ENCODE data around the gene FMOD.

DNA sequence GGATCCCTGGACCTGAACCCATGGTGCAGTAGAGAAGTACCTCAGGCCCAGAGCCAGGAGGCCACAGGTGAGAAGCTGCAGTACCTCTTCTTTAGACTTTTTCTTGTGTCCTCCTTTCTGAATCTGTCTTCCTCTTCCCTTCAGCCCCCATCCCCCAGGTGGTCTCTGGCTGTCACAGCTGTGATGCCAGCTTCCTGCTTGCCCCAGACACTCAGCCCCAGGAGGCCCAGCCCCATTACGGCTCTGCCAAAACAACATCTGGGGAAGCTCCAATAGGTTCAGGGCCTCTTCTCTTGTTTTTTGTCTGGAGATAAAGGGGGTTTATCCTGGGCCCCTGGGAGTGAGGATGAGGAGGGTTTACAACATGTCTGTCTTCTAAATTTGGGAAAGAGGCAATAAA, 55.1 kb downstream of the FMOD start:
- TF ChIP-seq, protein P1, sequence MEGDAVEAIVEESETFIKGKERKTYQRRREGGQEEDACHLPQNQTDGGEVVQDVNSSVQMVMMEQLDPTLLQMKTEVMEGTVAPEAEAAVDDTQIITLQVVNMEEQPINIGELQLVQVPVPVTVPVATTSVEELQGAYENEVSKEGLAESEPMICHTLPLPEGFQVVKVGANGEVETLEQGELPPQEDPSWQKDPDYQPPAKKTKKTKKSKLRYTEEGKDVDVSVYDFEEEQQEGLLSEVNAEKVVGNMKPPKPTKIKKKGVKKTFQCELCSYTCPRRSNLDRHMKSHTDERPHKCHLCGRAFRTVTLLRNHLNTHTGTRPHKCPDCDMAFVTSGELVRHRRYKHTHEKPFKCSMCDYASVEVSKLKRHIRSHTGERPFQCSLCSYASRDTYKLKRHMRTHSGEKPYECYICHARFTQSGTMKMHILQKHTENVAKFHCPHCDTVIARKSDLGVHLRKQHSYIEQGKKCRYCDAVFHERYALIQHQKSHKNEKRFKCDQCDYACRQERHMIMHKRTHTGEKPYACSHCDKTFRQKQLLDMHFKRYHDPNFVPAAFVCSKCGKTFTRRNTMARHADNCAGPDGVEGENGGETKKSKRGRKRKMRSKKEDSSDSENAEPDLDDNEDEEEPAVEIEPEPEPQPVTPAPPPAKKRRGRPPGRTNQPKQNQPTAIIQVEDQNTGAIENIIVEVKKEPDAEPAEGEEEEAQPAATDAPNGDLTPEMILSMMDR (conservative IDR thresholded peaks at IDR 0.05 in 1 of 2, IDR thresholded peaks at IDR 0.05 in 1 of 2; ENCODE audit: low read depth in 1 of 2, low read length in 2 of 2) = no peak
- TF ChIP-seq EZH2 (IDR thresholded peaks at IDR 0.05; ENCODE audit: low read length, missing control alignments) = no peak
